Activated naive CD8-positive, alpha-beta T cell treated with anti-CD3 and anti-CD28 coated beads, Interleukin-2, amount 10 ng/mL, durations not matched to agents 7 days and 5 days (primary cell): ENCODE results near the gene OR13F1. TPM values are rescaled to one million over a fixed set of nuclear protein-coding genes. Genes with fewer than 3 reads are reported as not detected.
"Not testable (repeated sequence)": the region's sequence is repeated elsewhere in the genome, so short reads cannot be mapped to it uniquely, and the experiment has no call there.

Experiments
- ATAC-seq: fragments of 150-1000 bp; cut with Tn5 transposase; one replicate; pipeline ENCODE4 v1.10.0; 2021; ENCODE audit warnings: low read depth, moderate library complexity
- POLR2A ChIA-PET: fragments of 350-600 bp; sonication (Branson Sonifier 250); formaldehyde crosslinking; loops from one replicate; lab custom pipeline; 2021; ENCODE audit warnings: antibody characterized with exemption; lab: Charles Lee
- DNase-seq: peaks from one replicate; pipeline ENCODE4 v3.0.0; 2021
- H3K27ac Mint-ChIP-seq: one replicate; pipeline ENCODE4 v1.8.0; 2022; ENCODE audit warnings: mild to moderate bottlenecking, mixed read lengths
- H3K27me3 Mint-ChIP-seq: one replicate; pipeline ENCODE4 v1.8.0; 2022; ENCODE audit warnings: mild to moderate bottlenecking, moderate library complexity, mixed read lengths
- H3K36me3 Mint-ChIP-seq: one replicate; pipeline ENCODE4 v1.8.0; 2021; ENCODE audit warnings: mild to moderate bottlenecking, mixed read lengths
- H3K4me1 Mint-ChIP-seq: one replicate; pipeline ENCODE4 v1.8.0; 2021; ENCODE audit warnings: mixed read lengths
- H3K4me3 Mint-ChIP-seq: one replicate; pipeline ENCODE4 v1.8.0; 2022; ENCODE audit warnings: mild to moderate bottlenecking, moderate library complexity, mixed read lengths
- H3K9me3 Mint-ChIP-seq: one replicate; pipeline ENCODE4 v1.8.0; 2021; ENCODE audit warnings: mixed read lengths
- total RNA-seq, 2 experiments: library from RNA; stranded (reverse); gene quantifications; one replicate each; pipeline ENCODE4 v1.2.3, GENCODE V29; 2021

OR13F1 gene
- not detected for total RNA-seq

GRCh38 chr9:104503963-104504362 is at the start of gene OR13F1:
TSS of gene OR13F1 (plus strand) at chr9:104504263. CDS start at chr9:104504263, 0 bp downstream.
- ATAC-seq = no peak
- DNase-seq = no peak
- no peaks in the 10 kb centered on the region for H3K27me3 Mint-ChIP-seq
- H3K27ac Mint-ChIP-seq = no peak within 1 kb of the TSS
- no peak within 1 kb of the TSS for H3K4me3 Mint-ChIP-seq
- H3K4me1 Mint-ChIP-seq = no peaks in the 10 kb centered on the region
- H3K36me3 Mint-ChIP-seq = no peaks in the 10 kb centered on the region
- peaks cover 2% of the 10 kb centered on the region for H3K9me3 Mint-ChIP-seq
- POLR2A ChIA-PET = no interaction called here

- POLR2A ChIA-PET = no interaction called here
- no peaks in the 10 kb centered on the region for H3K36me3 Mint-ChIP-seq
- ATAC-seq = no peak
- no peak for DNase-seq
- H3K9me3 Mint-ChIP-seq = no peaks in the 10 kb centered on the region
- no peaks in the 10 kb centered on the region for H3K4me1 Mint-ChIP-seq
- H3K4me3 Mint-ChIP-seq = no peak overlapping the region
- H3K27ac Mint-ChIP-seq = no peak overlapping the region
- no peaks in the 10 kb centered on the region for H3K27me3 Mint-ChIP-seq
Measured at GRCh38 chr9:104456831-104457230, 47.2 kb upstream of the OR13F1 start.

GRCh38 chr9:104463864-104464263 is 40.2 kb upstream of the OR13F1 start:
- Mint-ChIP-seq H3K4me1 (no peaks in the 10 kb centered on the region), H3K9me3 (peaks cover 8% of the 10 kb centered on the region), H3K27ac (no peak overlapping the region), H3K36me3 (no peaks in the 10 kb centered on the region), H3K27me3 (no peaks in the 10 kb centered on the region), H3K4me3 (no peak overlapping the region)
- no peak for DNase-seq
- no peak for ATAC-seq
- POLR2A ChIA-PET = no interaction called here

- peaks cover 11% of the 10 kb centered on the region for H3K9me3 Mint-ChIP-seq
- H3K36me3 Mint-ChIP-seq = no peaks in the 10 kb centered on the region
- no peak overlapping the region for H3K27ac Mint-ChIP-seq
- ATAC-seq (no peak), DNase-seq (no peak)
- POLR2A ChIA-PET = no interaction called here
- H3K4me3 Mint-ChIP-seq = no peak overlapping the region
- no peaks in the 10 kb centered on the region for H3K4me1 Mint-ChIP-seq
- peaks cover 2% of the 10 kb centered on the region for H3K27me3 Mint-ChIP-seq
Measured at GRCh38 chr9:104468261-104468660, 35.8 kb upstream of the OR13F1 start.

GRCh38 chr9:104482921-104483570 is 21.0 kb upstream of the OR13F1 start:
- no peaks in the 10 kb centered on the region for H3K36me3 Mint-ChIP-seq
- no peaks in the 10 kb centered on the region for H3K4me1 Mint-ChIP-seq
- DNase-seq (no peak), ATAC-seq (no peak)
- H3K9me3 Mint-ChIP-seq = no peaks in the 10 kb centered on the region
- POLR2A ChIA-PET = no interaction called here
- H3K27me3 Mint-ChIP-seq = no peaks in the 10 kb centered on the region
- H3K27ac Mint-ChIP-seq = no peak overlapping the region
- H3K4me3 Mint-ChIP-seq = no peak overlapping the region

- Mint-ChIP-seq H3K4me3 (no peak overlapping the region), H3K27me3 (no peaks in the 10 kb centered on the region), H3K27ac (no peak overlapping the region), H3K4me1 (no peaks in the 10 kb centered on the region), H3K36me3 (no peaks in the 10 kb centered on the region), H3K9me3 (no peaks in the 10 kb centered on the region)
- POLR2A ChIA-PET = no interaction called here
- no peak for DNase-seq
- ATAC-seq = no peak
Measured at GRCh38 chr9:104485014-104485413, 19.0 kb upstream of the OR13F1 start.

- H3K36me3 Mint-ChIP-seq = no peaks in the 10 kb centered on the region
- H3K27ac Mint-ChIP-seq = no peak overlapping the region
- H3K27me3 Mint-ChIP-seq = no peaks in the 10 kb centered on the region
- H3K4me1 Mint-ChIP-seq = no peaks in the 10 kb centered on the region
- no peak overlapping the region for H3K4me3 Mint-ChIP-seq
- DNase-seq = no peak
- no peaks in the 10 kb centered on the region for H3K9me3 Mint-ChIP-seq
- ATAC-seq = no peak
- POLR2A ChIA-PET = no interaction called here
Measured at GRCh38 chr9:104494808-104495207, 9.3 kb upstream of the OR13F1 start.

GRCh38 chr9:104503440-104503839 is 623 bp upstream of the OR13F1 start:
- no peaks in the 10 kb centered on the region for H3K36me3 Mint-ChIP-seq
- H3K4me3 Mint-ChIP-seq = no peak overlapping the region
- H3K4me1 Mint-ChIP-seq = no peaks in the 10 kb centered on the region
- peaks cover 2% of the 10 kb centered on the region for H3K9me3 Mint-ChIP-seq
- POLR2A ChIA-PET = no interaction called here
- no peak overlapping the region for H3K27ac Mint-ChIP-seq
- ATAC-seq (no peak), DNase-seq (no peak)
- H3K27me3 Mint-ChIP-seq = no peaks in the 10 kb centered on the region

- Mint-ChIP-seq H3K4me3 (no peak overlapping the region), H3K36me3 (no peaks in the 10 kb centered on the region), H3K4me1 (no peaks in the 10 kb centered on the region), H3K9me3 (peaks cover 6% of the 10 kb centered on the region), H3K27me3 (no peaks in the 10 kb centered on the region), H3K27ac (no peak overlapping the region)
- DNase-seq (no peak), ATAC-seq (no peak)
- POLR2A ChIA-PET = no interaction called here
Measured at GRCh38 chr9:104506565-104506964, 2.5 kb downstream of the OR13F1 start.

- POLR2A ChIA-PET = no interaction called here
- Mint-ChIP-seq H3K4me1 (no peaks in the 10 kb centered on the region), H3K9me3 (peaks cover 4% of the 10 kb centered on the region), H3K27ac (no peak overlapping the region), H3K4me3 (no peak overlapping the region), H3K27me3 (peaks cover 2% of the 10 kb centered on the region), H3K36me3 (no peaks in the 10 kb centered on the region)
- DNase-seq (no peak), ATAC-seq (no peak)
Measured at GRCh38 chr9:104514901-104515300, 10.8 kb downstream of the OR13F1 start.

- ATAC-seq, H3K27ac Mint-ChIP-seq, POLR2A ChIA-PET: not testable (repeated sequence)
Measured at GRCh38 chr9:104520241-104520640, 16.2 kb downstream of the OR13F1 start.

GRCh38 chr9:104527109-104527508 is 23.0 kb downstream of the OR13F1 start, which contains the start of gene OR13C4:
TSS of gene OR13C4 (minus strand) at chr9:104527209. CDS start at chr9:104527209, 0 bp downstream.
- Mint-ChIP-seq H3K36me3 (no peaks in the 10 kb centered on the region), H3K9me3 (peaks cover 1% of the 10 kb centered on the region), H3K4me1 (no peaks in the 10 kb centered on the region), H3K4me3 (no peak within 1 kb of the TSS), H3K27me3 (no peaks in the 10 kb centered on the region), H3K27ac (no peak within 1 kb of the TSS)
- ATAC-seq (no peak), DNase-seq (no peak)
- POLR2A ChIA-PET = no interaction called here

More at GRCh38 chr9:104520241-104520640, 16.2 kb downstream of the OR13F1 start:
- H3K9me3 Mint-ChIP-seq, H3K36me3 Mint-ChIP-seq, H3K27me3 Mint-ChIP-seq, H3K4me3 Mint-ChIP-seq, H3K4me1 Mint-ChIP-seq, DNase-seq: not testable (repeated sequence)

GRCh38 chr9:104536756-104537155 is 32.7 kb downstream of the OR13F1 start, which contains the start of gene OR13C3:
TSS of gene OR13C3 (minus strand) at chr9:104536856. CDS start at chr9:104536723, 133 bp downstream.
- POLR2A ChIA-PET = no interaction called here
- Mint-ChIP-seq H3K4me1 (no peaks in the 10 kb centered on the region), H3K27me3 (no peaks in the 10 kb centered on the region), H3K9me3 (no peaks in the 10 kb centered on the region), H3K27ac (no peak within 1 kb of the TSS), H3K36me3 (no peaks in the 10 kb centered on the region), H3K4me3 (no peak within 1 kb of the TSS)
- ATAC-seq = no peak
- DNase-seq = no peak

- no peak overlapping the region for H3K27ac Mint-ChIP-seq
- no peak overlapping the region for H3K4me3 Mint-ChIP-seq
- H3K9me3 Mint-ChIP-seq = no peaks in the 10 kb centered on the region
- H3K27me3 Mint-ChIP-seq = no peaks in the 10 kb centered on the region
- ATAC-seq (no peak), DNase-seq (no peak)
- POLR2A ChIA-PET = no interaction called here
- no peaks in the 10 kb centered on the region for H3K36me3 Mint-ChIP-seq
- no peaks in the 10 kb centered on the region for H3K4me1 Mint-ChIP-seq
Measured at GRCh38 chr9:104539275-104539674, 35.2 kb downstream of the OR13F1 start.
